Measurements from ENCODE around the gene OR7G1.

The OR7G1 gene

GRCh38 chr19:9140159-9140874, 24.8 kb upstream of the OR7G1 start, which contains the start of gene ZNF317:
ZNF317 (plus strand) TSS chr19:9140397; CDS start chr19:9156017, 15,620 bp downstream.
- peak within 1 kb of the TSS; percentile 64 for H3K14ac ChIP-seq (ENCODE audit: low read length)

GRCh38 chr19:9139609-9140158, 24.1 kb upstream of the OR7G1 start:
- peak overlapping the region; percentile 95 for H2AFZ ChIP-seq (ENCODE audit: low read length)
- no peak overlapping the region for H2AK5ac ChIP-seq (ENCODE audit: low read depth, low read length)
- no peak for DNase-seq (ENCODE audit: low spot score)
- H3K4me2 ChIP-seq (ENCODE audit: insufficient read depth, low read length, poor library complexity, severe bottlenecking), result peak overlapping the region; percentile 79
- H2BK15ac ChIP-seq (ENCODE audit: low read length), result no peak overlapping the region
- peaks cover 0 to 4% of the 10 kb centered on the region in 2 donors for H3K4me1 ChIP-seq (ENCODE audit: control insufficient read depth in 2 of 2, insufficient read depth in 1 of 2, low read depth in 1 of 2, low read length in 2 of 2)
- no peak overlapping the region for H3K9ac ChIP-seq (ENCODE audit: low read depth, low read length, poor library complexity)
- H3K18ac ChIP-seq (ENCODE audit: low read length), result no peak overlapping the region
- H3K9me3 ChIP-seq (replicated peaks in 1 of 2; ENCODE audit: control insufficient read depth in 2 of 2, insufficient read depth in 1 of 2, low read depth in 1 of 2, low read length in 2 of 2), result peaks cover 1 to 27% of the 10 kb centered on the region in 2 donors
- H3K27me3 ChIP-seq (ENCODE audit: control insufficient read depth in 3 of 3, insufficient read depth in 3 of 3, low read depth in 1 of 3, low read length in 3 of 3), result no peaks in the 10 kb centered on the region
- peak overlapping the region; percentile 79 to 97 for H3K4me3 ChIP-seq (ENCODE audit: low read length in 2 of 2)
- H2BK120ac ChIP-seq (ENCODE audit: low read depth, low read length), result no peak overlapping the region
- no peaks in the 10 kb centered on the region for H3K79me1 ChIP-seq (ENCODE audit: low read depth, low read length)
- H4K8ac ChIP-seq (ENCODE audit: low read depth, low read length), result no peak overlapping the region
- H3K27ac ChIP-seq (replicated peaks; ENCODE audit: low read length), result no peak overlapping the region
- H3K14ac ChIP-seq (ENCODE audit: low read length), result no peak overlapping the region
- no peak overlapping the region for H3K23ac ChIP-seq (ENCODE audit: low read depth, low read length, poor library complexity)
- H2BK12ac ChIP-seq (ENCODE audit: low read length), result no peak overlapping the region
- peaks cover 2 to 22% of the 10 kb centered on the region in 2 donors for H3K36me3 ChIP-seq (replicated peaks in 1 of 2; ENCODE audit: control insufficient read depth in 2 of 2, insufficient read depth in 2 of 2, low read length in 2 of 2)
- H2BK5ac ChIP-seq (ENCODE audit: low read length), result no peak overlapping the region
- H4K91ac ChIP-seq (ENCODE audit: low read depth, low read length, poor library complexity), result no peak overlapping the region
- no CpG with 5 or more reads among the region's 8 CpGs for WGBS, 2 donors (ENCODE audit: extremely low coverage in 2 of 2, insufficient read length in 2 of 2, insufficient replicate concordance in 1 of 2)
- H3K4ac ChIP-seq (ENCODE audit: low read length), result no peak overlapping the region

More at GRCh38 chr19:9140159-9140874, 24.8 kb upstream of the OR7G1 start, which contains the start of gene ZNF317:
- no peaks in the 10 kb centered on the region for H3K27me3 ChIP-seq (ENCODE audit: control insufficient read depth in 3 of 3, insufficient read depth in 3 of 3, low read depth in 1 of 3, low read length in 3 of 3)
- peak within 1 kb of the TSS; percentile 93 to 97 for H3K4me3 ChIP-seq (ENCODE audit: low read length in 2 of 2)
- H2BK15ac ChIP-seq (ENCODE audit: low read length), result no peak within 1 kb of the TSS
- H4K91ac ChIP-seq (ENCODE audit: low read depth, low read length, poor library complexity), result no peak within 1 kb of the TSS
- no peak within 1 kb of the TSS for H3K4ac ChIP-seq (ENCODE audit: low read length)
- H3K27ac ChIP-seq (replicated peaks; ENCODE audit: low read length), result no peak within 1 kb of the TSS
- peak within 1 kb of the TSS; percentile 95 for H2AFZ ChIP-seq (ENCODE audit: low read length)
- peaks cover 0 to 4% of the 10 kb centered on the region in 2 donors for H3K4me1 ChIP-seq (ENCODE audit: control insufficient read depth in 2 of 2, insufficient read depth in 1 of 2, low read depth in 1 of 2, low read length in 2 of 2)
- WGBS, 2 donors (ENCODE audit: extremely low coverage in 2 of 2, insufficient read length in 2 of 2, insufficient replicate concordance in 1 of 2), result no CpG with 5 or more reads among the region's 43 CpGs
- no peak within 1 kb of the TSS for H2BK120ac ChIP-seq (ENCODE audit: low read depth, low read length)
- no peak within 1 kb of the TSS for H2AK5ac ChIP-seq (ENCODE audit: low read depth, low read length)
- no peak within 1 kb of the TSS for H2BK12ac ChIP-seq (ENCODE audit: low read length)
- H3K9me3 ChIP-seq (replicated peaks in 1 of 2; ENCODE audit: control insufficient read depth in 2 of 2, insufficient read depth in 1 of 2, low read depth in 1 of 2, low read length in 2 of 2), result peaks cover 5 to 33% of the 10 kb centered on the region in 2 donors
- no peak within 1 kb of the TSS for H2BK5ac ChIP-seq (ENCODE audit: low read length)
- DNase-seq (ENCODE audit: low spot score), result peak; percentile 93
- H3K23ac ChIP-seq (ENCODE audit: low read depth, low read length, poor library complexity), result no peak within 1 kb of the TSS
- H3K36me3 ChIP-seq (replicated peaks in 1 of 2; ENCODE audit: control insufficient read depth in 2 of 2, insufficient read depth in 2 of 2, low read length in 2 of 2), result peaks cover 2 to 26% of the 10 kb centered on the region in 2 donors
- H3K79me1 ChIP-seq (ENCODE audit: low read depth, low read length), result no peaks in the 10 kb centered on the region
- peak within 1 kb of the TSS; percentile 85 for H3K9ac ChIP-seq (ENCODE audit: low read depth, low read length, poor library complexity)
- H4K8ac ChIP-seq (ENCODE audit: low read depth, low read length), result no peak within 1 kb of the TSS
- H3K18ac ChIP-seq (ENCODE audit: low read length), result peak within 1 kb of the TSS; percentile 68
- H3K4me2 ChIP-seq (ENCODE audit: insufficient read depth, low read length, poor library complexity, severe bottlenecking), result peak within 1 kb of the TSS; percentile 79

GRCh38 chr19:9132422-9132821, 16.9 kb upstream of the OR7G1 start:
- no peak for DNase-seq (ENCODE audit: low spot score)
- Histone ChIP-seq H2BK15ac (ENCODE audit: low read length) (no peak overlapping the region), H3K4me3 (ENCODE audit: low read length in 2 of 2) (no peak overlapping the region), H2BK12ac (ENCODE audit: low read length) (no peak overlapping the region), H4K8ac (ENCODE audit: low read depth, low read length) (no peak overlapping the region), H2AFZ (ENCODE audit: low read length) (no peak overlapping the region), H4K91ac (ENCODE audit: low read depth, low read length, poor library complexity) (no peak overlapping the region), H3K9ac (ENCODE audit: low read depth, low read length, poor library complexity) (no peak overlapping the region), H3K4ac (ENCODE audit: low read length) (no peak overlapping the region), H2BK120ac (ENCODE audit: low read depth, low read length) (no peak overlapping the region), H3K36me3 (replicated peaks in 1 of 2; ENCODE audit: control insufficient read depth in 2 of 2, insufficient read depth in 2 of 2, low read length in 2 of 2) (no peaks in the 10 kb centered on the region), H2AK5ac (ENCODE audit: low read depth, low read length) (no peak overlapping the region), H3K79me1 (ENCODE audit: low read depth, low read length) (no peaks in the 10 kb centered on the region), H3K4me2 (ENCODE audit: insufficient read depth, low read length, poor library complexity, severe bottlenecking) (no peak overlapping the region), H3K14ac (ENCODE audit: low read length) (no peak overlapping the region), H2BK5ac (ENCODE audit: low read length) (no peak overlapping the region), H3K18ac (ENCODE audit: low read length) (no peak overlapping the region), H3K4me1 (ENCODE audit: control insufficient read depth in 2 of 2, insufficient read depth in 1 of 2, low read depth in 1 of 2, low read length in 2 of 2) (no peaks in the 10 kb centered on the region), H3K27ac (replicated peaks; ENCODE audit: low read length) (no peak overlapping the region), H3K23ac (ENCODE audit: low read depth, low read length, poor library complexity) (no peak overlapping the region), H3K9me3 (replicated peaks in 1 of 2; ENCODE audit: control insufficient read depth in 2 of 2, insufficient read depth in 1 of 2, low read depth in 1 of 2, low read length in 2 of 2) (peaks cover 0 to 3% of the 10 kb centered on the region in 2 donors), H3K27me3 (ENCODE audit: control insufficient read depth in 3 of 3, insufficient read depth in 3 of 3, low read depth in 1 of 3, low read length in 3 of 3) (no peaks in the 10 kb centered on the region)
- no CpG with 5 or more reads among the region's 5 CpGs for WGBS, 2 donors (ENCODE audit: extremely low coverage in 2 of 2, insufficient read length in 2 of 2, insufficient replicate concordance in 1 of 2)

DNA sequence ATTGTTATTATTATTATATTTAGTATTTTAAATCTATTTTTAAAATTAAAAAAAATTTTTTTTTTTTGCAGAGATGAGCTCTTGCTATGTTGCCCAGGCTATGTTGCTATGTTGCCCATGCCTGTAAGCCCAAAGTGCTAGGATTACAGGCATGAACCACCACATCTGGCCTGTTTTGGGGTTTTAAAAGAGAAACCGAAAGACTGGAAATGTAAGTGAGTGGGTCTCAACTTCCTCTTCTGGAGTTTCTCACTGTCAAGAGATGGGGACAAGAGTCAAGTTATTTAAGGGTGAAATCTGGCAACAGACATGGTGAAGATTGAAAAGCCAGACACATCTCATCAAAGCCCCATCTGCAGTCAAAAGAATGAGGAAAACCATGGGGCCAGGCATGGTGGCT, 15.4 kb upstream of the OR7G1 start:
- Histone ChIP-seq H3K4me3 (ENCODE audit: low read length in 2 of 2) (no peak overlapping the region), H3K79me1 (ENCODE audit: low read depth, low read length) (no peaks in the 10 kb centered on the region), H3K18ac (ENCODE audit: low read length) (no peak overlapping the region), H4K8ac (ENCODE audit: low read depth, low read length) (no peak overlapping the region), H2BK120ac (ENCODE audit: low read depth, low read length) (no peak overlapping the region), H2AK5ac (ENCODE audit: low read depth, low read length) (no peak overlapping the region), H2AFZ (ENCODE audit: low read length) (no peak overlapping the region), H2BK15ac (ENCODE audit: low read length) (no peak overlapping the region), H3K9ac (ENCODE audit: low read depth, low read length, poor library complexity) (no peak overlapping the region), H3K27ac (replicated peaks; ENCODE audit: low read length) (no peak overlapping the region), H2BK12ac (ENCODE audit: low read length) (no peak overlapping the region), H3K14ac (ENCODE audit: low read length) (no peak overlapping the region), H4K91ac (ENCODE audit: low read depth, low read length, poor library complexity) (no peak overlapping the region), H3K9me3 (replicated peaks in 1 of 2; ENCODE audit: control insufficient read depth in 2 of 2, insufficient read depth in 1 of 2, low read depth in 1 of 2, low read length in 2 of 2) (peaks cover 0 to 8% of the 10 kb centered on the region in 2 donors), H2BK5ac (ENCODE audit: low read length) (no peak overlapping the region), H3K4ac (ENCODE audit: low read length) (no peak overlapping the region), H3K36me3 (replicated peaks in 1 of 2; ENCODE audit: control insufficient read depth in 2 of 2, insufficient read depth in 2 of 2, low read length in 2 of 2) (no peaks in the 10 kb centered on the region), H3K4me1 (ENCODE audit: control insufficient read depth in 2 of 2, insufficient read depth in 1 of 2, low read depth in 1 of 2, low read length in 2 of 2) (no peaks in the 10 kb centered on the region), H3K23ac (ENCODE audit: low read depth, low read length, poor library complexity) (no peak overlapping the region), H3K4me2 (ENCODE audit: insufficient read depth, low read length, poor library complexity, severe bottlenecking) (no peak overlapping the region), H3K27me3 (ENCODE audit: control insufficient read depth in 3 of 3, insufficient read depth in 3 of 3, low read depth in 1 of 3, low read length in 3 of 3) (no peaks in the 10 kb centered on the region)
- no CpG with 5 or more reads among the region's 1 CpG for WGBS, 2 donors (ENCODE audit: extremely low coverage in 2 of 2, insufficient read length in 2 of 2, insufficient replicate concordance in 1 of 2)
- no peak for DNase-seq (ENCODE audit: low spot score)

Measured in neuronal stem cell (in vitro differentiated cells).